ENCODE results near the gene TNK1. TPM values are rescaled to one million over a fixed set of nuclear protein-coding genes. Genes with fewer than 3 reads are reported as not detected.

Gene TNK1
- polyA plus RNA-seq, 4 donors = 8.8 to 16.3 (median 10.7) TPM

DNA sequence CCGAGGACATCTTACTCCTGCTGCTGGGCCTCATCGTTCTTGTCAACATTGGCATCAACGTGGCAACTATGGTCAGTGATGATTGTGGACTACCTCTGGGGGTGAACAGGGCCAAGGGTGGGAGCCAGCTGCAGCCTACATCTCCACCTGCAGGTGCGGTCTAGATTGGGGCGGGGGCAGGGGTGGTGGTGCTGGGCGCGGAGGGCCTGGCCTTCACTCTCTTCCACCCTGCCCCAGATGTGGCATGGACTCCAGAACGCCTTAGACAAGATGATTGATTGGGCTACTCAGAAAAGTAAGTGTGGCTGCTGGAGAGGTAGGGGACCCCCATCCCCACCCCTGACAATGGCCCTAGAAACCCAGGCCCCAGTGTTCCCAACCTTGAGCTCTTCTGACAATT, 44.9 kb downstream of the TNK1 start:
- H3K36me3 ChIP-seq (ENCODE audit: control insufficient read depth in 3 of 3, insufficient read depth in 2 of 3, low read depth in 1 of 3, low read length in 3 of 3) = no peaks in the 10 kb centered on the region
- H3K4me1 ChIP-seq (ENCODE audit: control insufficient read depth in 3 of 3, insufficient read depth in 2 of 3, low read depth in 1 of 3, low read length in 2 of 3) = no peaks in the 10 kb centered on the region
- FAIRE-seq (no peak), DNase-seq (no peak)
- 71 to 83% (median 75%) methylated on average over 6 to 8 of the region's 8 CpGs for WGBS, 3 donors
- H3K27ac ChIP-seq (ENCODE audit: low read depth in 1 of 3, low read length in 2 of 3) = no peak overlapping the region
- no peak overlapping the region for H3K4me3 ChIP-seq (ENCODE audit: low read depth in 1 of 3, low read length in 3 of 3)
- H3K9me3 ChIP-seq (ENCODE audit: control insufficient read depth in 2 of 2, insufficient read depth in 1 of 2, low read depth in 1 of 2, low read length in 1 of 2) = no peaks in the 10 kb centered on the region
- peaks cover 0 to 3% (median 0%) of the 10 kb centered on the region in 3 donors for H3K27me3 ChIP-seq (ENCODE audit: control insufficient read depth in 3 of 3, insufficient read depth in 3 of 3, low read length in 3 of 3)

DNA sequence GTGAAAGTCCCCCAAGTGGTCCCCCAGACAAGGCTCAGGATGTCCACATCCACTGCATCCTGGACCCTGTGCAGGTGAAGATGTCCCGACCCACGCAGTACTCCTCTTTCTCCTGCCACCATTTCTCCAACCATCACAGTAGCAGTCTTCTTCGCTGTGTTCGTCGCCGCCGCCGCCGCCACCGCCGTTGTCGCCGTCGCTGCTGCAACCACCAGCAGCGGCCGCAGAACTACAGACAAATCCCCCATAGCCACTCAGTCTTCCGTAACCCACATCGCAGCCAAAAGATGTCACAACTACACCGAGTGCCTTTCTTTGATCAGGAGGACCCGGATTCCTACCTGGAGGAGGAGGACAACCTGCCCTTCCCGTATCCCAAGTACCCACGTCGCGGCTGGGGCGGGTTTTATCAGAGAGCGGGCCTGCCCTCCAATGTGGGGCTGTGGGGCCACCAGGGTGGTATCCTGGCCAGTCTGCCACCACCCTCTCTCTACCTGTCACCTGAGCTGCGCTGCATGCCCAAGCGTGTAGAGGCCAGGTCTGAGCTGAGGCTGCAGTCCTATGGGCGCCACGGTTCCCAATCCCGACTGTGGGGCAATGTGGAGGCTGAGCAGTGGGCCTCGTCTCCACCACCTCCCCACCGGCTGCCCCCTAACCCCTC, 45.4 kb downstream of the TNK1 start:
- Histone ChIP-seq H3K27ac (ENCODE audit: low read depth in 1 of 3, low read length in 2 of 3) (no peak overlapping the region), H3K36me3 (ENCODE audit: control insufficient read depth in 3 of 3, insufficient read depth in 2 of 3, low read depth in 1 of 3, low read length in 3 of 3) (no peaks in the 10 kb centered on the region), H3K4me1 (ENCODE audit: control insufficient read depth in 3 of 3, insufficient read depth in 2 of 3, low read depth in 1 of 3, low read length in 2 of 3) (no peaks in the 10 kb centered on the region), H3K9me3 (ENCODE audit: control insufficient read depth in 2 of 2, insufficient read depth in 1 of 2, low read depth in 1 of 2, low read length in 1 of 2) (no peaks in the 10 kb centered on the region), H3K4me3 (ENCODE audit: low read depth in 1 of 3, low read length in 3 of 3) (no peak overlapping the region), H3K27me3 (ENCODE audit: control insufficient read depth in 3 of 3, insufficient read depth in 3 of 3, low read length in 3 of 3) (peaks cover 0 to 3% (median 0%) of the 10 kb centered on the region in 3 donors)
- 93 to 94% (median 94%) methylated on average over 31 to 33 of the region's 33 CpGs for WGBS, 3 donors
- no peak for DNase-seq
- no peak for FAIRE-seq

DNA sequence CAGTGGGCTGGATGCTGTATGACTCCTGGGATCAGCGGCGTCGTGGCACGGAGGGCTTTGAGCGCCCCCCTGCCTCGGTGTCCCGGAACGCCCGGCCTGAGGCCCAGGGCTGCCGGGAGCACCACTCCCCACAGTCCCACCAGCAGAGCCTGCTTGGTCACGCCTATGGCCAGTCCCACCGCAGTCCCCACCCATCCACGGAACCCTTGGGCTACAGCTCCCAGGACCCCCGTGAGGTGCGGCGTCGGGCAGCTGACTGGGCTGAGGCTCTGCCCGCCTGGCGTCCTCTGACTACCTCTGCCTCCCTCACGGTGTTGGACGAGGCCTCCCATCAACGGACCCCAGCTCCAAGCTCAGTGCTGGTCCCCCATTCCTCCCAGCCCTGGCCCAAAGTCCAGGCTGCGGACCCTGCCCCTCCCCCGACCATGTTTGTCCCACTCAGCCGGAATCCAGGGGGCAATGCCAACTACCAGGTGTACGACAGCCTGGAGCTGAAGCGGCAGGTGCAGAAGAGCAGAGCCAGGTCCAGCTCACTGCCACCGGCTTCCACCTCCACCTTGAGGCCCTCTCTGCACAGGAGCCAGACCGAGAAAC, 46.1 kb downstream of the TNK1 start:
- Histone ChIP-seq H3K4me3 (ENCODE audit: low read depth in 1 of 3, low read length in 3 of 3) (no peak overlapping the region), H3K4me1 (ENCODE audit: control insufficient read depth in 3 of 3, insufficient read depth in 2 of 3, low read depth in 1 of 3, low read length in 2 of 3) (no peaks in the 10 kb centered on the region), H3K9me3 (ENCODE audit: control insufficient read depth in 2 of 2, insufficient read depth in 1 of 2, low read depth in 1 of 2, low read length in 1 of 2) (no peaks in the 10 kb centered on the region), H3K36me3 (ENCODE audit: control insufficient read depth in 3 of 3, insufficient read depth in 2 of 3, low read depth in 1 of 3, low read length in 3 of 3) (no peaks in the 10 kb centered on the region), H3K27me3 (ENCODE audit: control insufficient read depth in 3 of 3, insufficient read depth in 3 of 3, low read length in 3 of 3) (peaks cover 0 to 3% (median 0%) of the 10 kb centered on the region in 3 donors), H3K27ac (ENCODE audit: low read depth in 1 of 3, low read length in 2 of 3) (no peak overlapping the region)
- DNase-seq = no peak
- WGBS, 3 donors = 90 to 93% (median 93%) methylated on average over 29 of the region's 29 CpGs
- no peak for FAIRE-seq

DNA sequence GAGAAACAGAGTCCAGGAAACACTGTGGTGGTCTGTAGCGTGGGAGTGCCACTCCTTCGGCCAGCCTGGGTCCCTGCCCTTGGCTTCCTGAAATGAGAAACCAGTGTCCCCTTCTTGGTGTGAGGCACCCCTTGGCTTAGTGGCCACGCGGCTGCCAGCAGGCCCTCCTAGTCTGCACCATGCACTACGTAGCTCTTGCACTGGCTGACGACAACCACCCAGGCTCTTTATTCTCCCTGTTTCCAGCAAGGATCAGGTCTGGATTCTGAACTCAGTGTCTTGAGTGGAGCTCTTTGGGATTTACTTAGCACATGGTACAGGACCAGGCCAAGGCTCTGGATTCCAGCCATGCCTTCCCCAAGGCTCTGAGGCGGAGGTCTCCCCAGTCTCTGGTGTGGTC, 46.7 kb downstream of the TNK1 start:
- Histone ChIP-seq H3K27ac (ENCODE audit: low read depth in 1 of 3, low read length in 2 of 3) (no peak overlapping the region), H3K4me3 (ENCODE audit: low read depth in 1 of 3, low read length in 3 of 3) (no peak overlapping the region), H3K27me3 (ENCODE audit: control insufficient read depth in 3 of 3, insufficient read depth in 3 of 3, low read length in 3 of 3) (peaks cover 0 to 3% (median 0%) of the 10 kb centered on the region in 3 donors), H3K4me1 (ENCODE audit: control insufficient read depth in 3 of 3, insufficient read depth in 2 of 3, low read depth in 1 of 3, low read length in 2 of 3) (no peaks in the 10 kb centered on the region), H3K36me3 (ENCODE audit: control insufficient read depth in 3 of 3, insufficient read depth in 2 of 3, low read depth in 1 of 3, low read length in 3 of 3) (no peaks in the 10 kb centered on the region), H3K9me3 (ENCODE audit: control insufficient read depth in 2 of 2, insufficient read depth in 1 of 2, low read depth in 1 of 2, low read length in 1 of 2) (no peaks in the 10 kb centered on the region)
- DNase-seq (no peak), FAIRE-seq (no peak)
- 91 to 95% (median 92%) methylated on average over 7 of the region's 7 CpGs for WGBS, 3 donors

GRCh38 chr17:7428557-7428956, 47.7 kb downstream of the TNK1 start, which contains the start of gene SPEM3:
Gene SPEM3, plus strand, starts transcription at chr17:7428857. Its CDS starts 46 bp downstream, at chr17:7428903.
- no peak within 1 kb of the TSS for H3K4me3 ChIP-seq (ENCODE audit: low read depth in 1 of 3, low read length in 3 of 3)
- H3K36me3 ChIP-seq (ENCODE audit: control insufficient read depth in 3 of 3, insufficient read depth in 2 of 3, low read depth in 1 of 3, low read length in 3 of 3) = no peaks in the 10 kb centered on the region
- H3K27ac ChIP-seq (ENCODE audit: low read depth in 1 of 3, low read length in 2 of 3) = no peak within 1 kb of the TSS
- WGBS, 3 donors = 42 to 72% (median 52%) methylated on average over 5 of the region's 5 CpGs
- H3K27me3 ChIP-seq (ENCODE audit: control insufficient read depth in 3 of 3, insufficient read depth in 3 of 3, low read length in 3 of 3) = peaks cover 0 to 3% (median 0%) of the 10 kb centered on the region in 3 donors
- no peaks in the 10 kb centered on the region for H3K9me3 ChIP-seq (ENCODE audit: control insufficient read depth in 2 of 2, insufficient read depth in 1 of 2, low read depth in 1 of 2, low read length in 1 of 2)
- FAIRE-seq (no peak), DNase-seq (no peak)
- no peaks in the 10 kb centered on the region for H3K4me1 ChIP-seq (ENCODE audit: control insufficient read depth in 3 of 3, insufficient read depth in 2 of 3, low read depth in 1 of 3, low read length in 2 of 3)

GRCh38 chr17:7429722-7430121, 48.8 kb downstream of the TNK1 start:
- Histone ChIP-seq H3K9me3 (ENCODE audit: control insufficient read depth in 2 of 2, insufficient read depth in 1 of 2, low read depth in 1 of 2, low read length in 1 of 2) (no peaks in the 10 kb centered on the region), H3K27me3 (ENCODE audit: control insufficient read depth in 3 of 3, insufficient read depth in 3 of 3, low read length in 3 of 3) (peaks cover 0 to 3% (median 0%) of the 10 kb centered on the region in 3 donors), H3K4me1 (ENCODE audit: control insufficient read depth in 3 of 3, insufficient read depth in 2 of 3, low read depth in 1 of 3, low read length in 2 of 3) (no peaks in the 10 kb centered on the region), H3K27ac (ENCODE audit: low read depth in 1 of 3, low read length in 2 of 3) (no peak overlapping the region), H3K4me3 (ENCODE audit: low read depth in 1 of 3, low read length in 3 of 3) (no peak overlapping the region), H3K36me3 (ENCODE audit: control insufficient read depth in 3 of 3, insufficient read depth in 2 of 3, low read depth in 1 of 3, low read length in 3 of 3) (no peaks in the 10 kb centered on the region)
- 91 to 93% (median 92%) methylated on average over 10 of the region's 10 CpGs for WGBS, 3 donors
- no peak for DNase-seq
- FAIRE-seq = no peak

- H3K9me3 ChIP-seq (ENCODE audit: control insufficient read depth in 2 of 2, insufficient read depth in 1 of 2, low read depth in 1 of 2, low read length in 1 of 2) = no peaks in the 10 kb centered on the region
- WGBS, 3 donors = 87 to 91% (median 91%) methylated on average over 1 of the region's 1 CpG
- no peak for FAIRE-seq
Measured at GRCh38 chr17:7431231-7431630, 50.3 kb downstream of the TNK1 start.

DNA sequence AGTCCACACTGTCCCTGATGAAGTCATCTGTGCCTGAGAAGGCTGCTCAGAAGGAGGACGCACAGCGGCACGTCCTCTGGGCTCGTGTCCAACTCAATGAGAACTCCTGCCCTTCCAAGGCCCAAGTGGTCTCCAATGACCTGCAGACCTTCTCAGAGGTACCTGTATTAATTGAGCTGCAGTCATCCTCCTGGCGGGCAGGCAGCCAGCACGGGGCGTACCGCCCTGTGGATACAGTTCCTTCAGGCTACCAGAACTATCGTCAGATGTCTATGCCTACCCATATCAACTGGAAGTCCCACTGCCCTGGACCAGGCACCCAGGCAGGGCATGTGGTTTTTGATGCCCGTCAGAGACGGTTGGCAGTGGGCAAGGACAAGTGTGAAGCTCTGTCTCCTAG, 51.4 kb downstream of the TNK1 start:
- WGBS, 3 donors = 90 to 95% (median 94%) methylated on average over 11 of the region's 11 CpGs
- Histone ChIP-seq H3K9me3 (ENCODE audit: control insufficient read depth in 2 of 2, insufficient read depth in 1 of 2, low read depth in 1 of 2, low read length in 1 of 2) (no peaks in the 10 kb centered on the region), H3K4me3 (ENCODE audit: low read depth in 1 of 3, low read length in 3 of 3) (no peak overlapping the region), H3K36me3 (ENCODE audit: control insufficient read depth in 3 of 3, insufficient read depth in 2 of 3, low read depth in 1 of 3, low read length in 3 of 3) (no peaks in the 10 kb centered on the region), H3K27ac (ENCODE audit: low read depth in 1 of 3, low read length in 2 of 3) (no peak overlapping the region), H3K27me3 (ENCODE audit: control insufficient read depth in 3 of 3, insufficient read depth in 3 of 3, low read length in 3 of 3) (peaks cover 0 to 19% (median 0%) of the 10 kb centered on the region in 3 donors), H3K4me1 (ENCODE audit: control insufficient read depth in 3 of 3, insufficient read depth in 2 of 3, low read depth in 1 of 3, low read length in 2 of 3) (peaks cover 0 to 11% (median 0%) of the 10 kb centered on the region in 3 donors)
- no peak for DNase-seq
- FAIRE-seq = no peak

More at GRCh38 chr17:7431231-7431630, 50.3 kb downstream of the TNK1 start:
- no peak for DNase-seq
- Histone ChIP-seq H3K27ac (ENCODE audit: low read depth in 1 of 3, low read length in 2 of 3) (no peak overlapping the region), H3K4me1 (ENCODE audit: control insufficient read depth in 3 of 3, insufficient read depth in 2 of 3, low read depth in 1 of 3, low read length in 2 of 3) (peaks cover 0 to 3% (median 0%) of the 10 kb centered on the region in 3 donors), H3K4me3 (ENCODE audit: low read depth in 1 of 3, low read length in 3 of 3) (no peak overlapping the region), H3K36me3 (ENCODE audit: control insufficient read depth in 3 of 3, insufficient read depth in 2 of 3, low read depth in 1 of 3, low read length in 3 of 3) (no peaks in the 10 kb centered on the region), H3K27me3 (ENCODE audit: control insufficient read depth in 3 of 3, insufficient read depth in 3 of 3, low read length in 3 of 3) (peaks cover 0 to 10% (median 0%) of the 10 kb centered on the region in 3 donors)
